ENCODE results near the gene ACYP1.

ACYP1 gene

DNA sequence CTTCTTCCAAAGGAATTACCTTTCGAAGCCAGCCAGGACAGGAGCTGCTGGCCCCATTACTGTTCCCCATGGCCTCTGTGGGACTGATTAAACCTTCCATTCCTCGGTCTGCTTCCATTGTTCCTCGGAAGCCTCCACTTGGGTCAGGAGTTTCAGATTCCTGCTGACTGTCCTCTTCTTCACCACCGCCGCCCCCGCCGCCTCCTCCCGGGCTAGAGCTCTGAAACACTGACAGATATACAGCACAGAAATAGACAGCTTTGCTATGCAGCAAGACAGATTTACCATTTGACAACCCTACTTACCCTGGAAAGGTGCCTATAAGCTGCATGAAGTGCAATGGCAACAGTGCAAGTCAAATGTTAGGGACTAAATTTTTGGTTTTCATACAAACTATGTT, 27.4 kb upstream of the ACYP1 start:
- no peak overlapping the region for H3K27ac ChIP-seq (ENCODE audit: low read depth, low read length)
- peaks cover 31 to 77% (median 65%) of the 10 kb centered on the region in 5 donors for H3K36me3 ChIP-seq (ENCODE audit: control insufficient read depth in 5 of 5, insufficient read depth in 5 of 5, low read length in 5 of 5)
- H3K4me3 ChIP-seq (ENCODE audit: low read depth in 1 of 5, low read length in 5 of 5): no peak overlapping the region
- H3K9me3 ChIP-seq (ENCODE audit: control insufficient read depth in 5 of 5, low read length in 5 of 5): no peaks in the 10 kb centered on the region
- H3K4me1 ChIP-seq (ENCODE audit: control insufficient read depth in 5 of 5, insufficient read depth in 5 of 5, low read length in 5 of 5): no peaks in the 10 kb centered on the region
- H3K27me3 ChIP-seq (ENCODE audit: control insufficient read depth in 5 of 5, insufficient read depth in 4 of 5, low read length in 5 of 5): no peaks in the 10 kb centered on the region
- H3K9ac ChIP-seq (ENCODE audit: low read length in 5 of 5): no peak overlapping the region

DNA sequence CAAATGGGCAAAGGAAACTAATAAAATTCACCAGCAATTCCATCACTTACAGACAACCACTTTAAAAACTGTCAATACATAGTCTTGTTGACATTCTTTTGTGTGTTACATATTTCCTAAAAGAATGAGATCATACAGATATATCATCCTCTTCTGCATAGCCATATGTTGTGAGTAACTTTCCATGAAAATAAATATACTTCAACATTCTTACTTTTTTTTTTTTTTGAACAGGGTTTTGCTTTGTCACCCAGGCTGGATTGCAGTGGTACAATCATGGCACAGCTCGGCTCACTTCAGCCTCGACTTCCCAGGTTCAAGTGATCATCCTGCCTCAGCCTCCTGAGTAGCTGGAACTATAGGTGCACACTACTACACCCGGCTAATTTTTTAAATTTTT, 26.5 kb upstream of the ACYP1 start:
- H3K9me3 ChIP-seq (ENCODE audit: control insufficient read depth in 5 of 5, low read length in 5 of 5): no peaks in the 10 kb centered on the region
- peaks cover 31 to 77% (median 66%) of the 10 kb centered on the region in 5 donors for H3K36me3 ChIP-seq (ENCODE audit: control insufficient read depth in 5 of 5, insufficient read depth in 5 of 5, low read length in 5 of 5)
- H3K9ac ChIP-seq (ENCODE audit: low read length in 5 of 5): no peak overlapping the region
- no peak overlapping the region for H3K27ac ChIP-seq (ENCODE audit: low read depth, low read length)
- H3K4me3 ChIP-seq (ENCODE audit: low read depth in 1 of 5, low read length in 5 of 5): no peak overlapping the region
- H3K4me1 ChIP-seq (ENCODE audit: control insufficient read depth in 5 of 5, insufficient read depth in 5 of 5, low read length in 5 of 5): no peaks in the 10 kb centered on the region
- no peaks in the 10 kb centered on the region for H3K27me3 ChIP-seq (ENCODE audit: control insufficient read depth in 5 of 5, insufficient read depth in 4 of 5, low read length in 5 of 5)

DNA sequence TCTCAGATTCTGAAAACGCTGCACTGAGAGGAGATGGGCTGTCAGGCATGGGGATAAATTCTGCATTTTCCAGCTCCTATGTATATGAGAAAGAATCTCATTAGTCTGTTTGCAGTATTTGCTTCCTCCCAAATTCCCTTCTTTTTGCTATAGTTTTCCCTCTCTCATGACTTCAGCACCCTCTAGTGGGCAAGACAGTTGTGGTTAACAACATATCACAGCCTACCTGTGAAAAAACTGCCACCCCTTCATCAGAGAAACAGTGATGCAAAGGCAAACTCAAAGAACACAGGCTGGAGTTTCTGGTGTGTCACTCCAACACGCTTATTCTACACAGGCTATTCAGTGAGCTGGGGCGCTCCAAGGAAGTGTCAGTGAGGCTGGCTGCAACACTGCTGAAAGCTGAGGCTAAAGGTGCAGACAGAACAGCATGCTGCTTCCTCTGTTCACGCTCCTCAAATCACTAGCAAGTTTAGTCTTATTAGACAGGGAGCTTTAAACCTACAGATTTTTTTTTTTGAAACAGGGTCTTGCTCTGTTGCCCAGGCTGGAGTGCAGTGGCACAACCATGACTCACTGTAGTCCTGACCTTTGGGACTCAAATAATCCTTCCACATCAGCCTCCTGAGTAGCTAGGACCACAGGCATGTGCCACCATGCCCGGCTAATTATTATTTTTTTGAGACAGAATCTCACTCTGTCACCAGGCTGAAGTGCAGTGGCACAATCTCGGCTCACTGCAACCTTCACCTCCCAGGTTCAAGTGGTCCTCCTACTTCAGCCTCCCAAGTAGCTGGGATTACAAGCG, 24.9 kb upstream of the ACYP1 start:
- Histone ChIP-seq H3K9ac (ENCODE audit: low read length in 5 of 5) (peak overlapping the region in 1 of 5 donors; percentile 19), H3K4me3 (ENCODE audit: low read depth in 1 of 5, low read length in 5 of 5) (no peak overlapping the region), H3K27me3 (ENCODE audit: control insufficient read depth in 5 of 5, insufficient read depth in 4 of 5, low read length in 5 of 5) (no peaks in the 10 kb centered on the region), H3K9me3 (ENCODE audit: control insufficient read depth in 5 of 5, low read length in 5 of 5) (no peaks in the 10 kb centered on the region), H3K36me3 (ENCODE audit: control insufficient read depth in 5 of 5, insufficient read depth in 5 of 5, low read length in 5 of 5) (peaks cover 26 to 77% (median 67%) of the 10 kb centered on the region in 5 donors), H3K4me1 (ENCODE audit: control insufficient read depth in 5 of 5, insufficient read depth in 5 of 5, low read length in 5 of 5) (no peaks in the 10 kb centered on the region), H3K27ac (ENCODE audit: low read depth, low read length) (no peak overlapping the region)

DNA sequence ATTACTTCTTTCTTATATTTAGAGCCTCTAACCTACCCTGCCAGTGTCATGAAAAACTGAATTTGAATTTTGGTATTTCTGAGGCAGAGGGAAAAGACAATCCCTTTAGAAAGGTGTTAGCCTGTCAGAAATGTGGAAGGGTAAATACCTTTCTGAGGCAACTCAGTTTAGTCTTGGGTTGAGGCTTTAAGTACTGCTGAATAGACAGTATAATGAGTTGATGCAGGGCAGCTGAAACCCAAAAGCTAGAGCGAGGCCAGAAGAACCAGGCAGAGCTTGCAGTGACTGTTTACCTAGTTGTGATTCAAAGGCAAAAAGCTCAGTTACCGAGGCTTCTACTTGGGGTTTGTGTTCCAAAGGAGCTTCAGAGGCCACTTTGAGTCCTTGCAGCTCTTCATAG, 24.3 kb upstream of the ACYP1 start:
- Histone ChIP-seq H3K9ac (ENCODE audit: low read length in 5 of 5) (peak overlapping the region in 1 of 5 donors; percentile 19), H3K27ac (ENCODE audit: low read depth, low read length) (no peak overlapping the region), H3K36me3 (ENCODE audit: control insufficient read depth in 5 of 5, insufficient read depth in 5 of 5, low read length in 5 of 5) (peaks cover 24 to 78% (median 71%) of the 10 kb centered on the region in 5 donors)

DNA sequence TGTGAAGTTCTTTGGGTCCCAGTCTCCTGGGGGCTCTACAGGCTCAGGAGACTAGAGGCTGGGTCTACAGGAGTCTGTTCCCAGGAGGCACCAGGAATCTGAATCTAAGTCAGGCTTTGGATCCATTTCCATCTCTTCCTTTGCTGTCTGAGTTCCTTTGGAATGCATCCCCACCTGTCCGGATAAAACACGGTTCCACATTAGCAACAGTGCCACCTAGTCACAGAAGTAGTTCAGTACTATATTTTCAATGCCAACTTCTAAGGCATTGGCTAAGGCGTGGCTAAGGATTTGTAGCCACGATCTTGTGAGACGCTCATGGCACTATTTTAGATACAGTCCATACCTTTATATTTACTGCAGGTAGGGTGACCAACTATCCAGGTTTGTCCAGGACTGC, 20.7 kb upstream of the ACYP1 start:
- Histone ChIP-seq H3K4me1 (ENCODE audit: control insufficient read depth in 5 of 5, insufficient read depth in 5 of 5, low read length in 5 of 5) (peaks cover 8 to 17% (median 10%) of the 10 kb centered on the region in 5 donors), H3K4me3 (ENCODE audit: low read depth in 1 of 5, low read length in 5 of 5) (no peak overlapping the region), H3K36me3 (ENCODE audit: control insufficient read depth in 5 of 5, insufficient read depth in 5 of 5, low read length in 5 of 5) (peaks cover 19 to 69% (median 55%) of the 10 kb centered on the region in 5 donors), H3K27ac (ENCODE audit: low read depth, low read length) (no peak overlapping the region), H3K27me3 (ENCODE audit: control insufficient read depth in 5 of 5, insufficient read depth in 4 of 5, low read length in 5 of 5) (no peaks in the 10 kb centered on the region), H3K9me3 (ENCODE audit: control insufficient read depth in 5 of 5, low read length in 5 of 5) (no peaks in the 10 kb centered on the region), H3K9ac (ENCODE audit: low read length in 5 of 5) (no peak overlapping the region)

More for the DNA sequence above, 24.3 kb upstream of the ACYP1 start:
- Histone ChIP-seq H3K4me3 (ENCODE audit: low read depth in 1 of 5, low read length in 5 of 5) (no peak overlapping the region), H3K4me1 (ENCODE audit: control insufficient read depth in 5 of 5, insufficient read depth in 5 of 5, low read length in 5 of 5) (no peaks in the 10 kb centered on the region), H3K9me3 (ENCODE audit: control insufficient read depth in 5 of 5, low read length in 5 of 5) (no peaks in the 10 kb centered on the region), H3K27me3 (ENCODE audit: control insufficient read depth in 5 of 5, insufficient read depth in 4 of 5, low read length in 5 of 5) (no peaks in the 10 kb centered on the region)

DNA sequence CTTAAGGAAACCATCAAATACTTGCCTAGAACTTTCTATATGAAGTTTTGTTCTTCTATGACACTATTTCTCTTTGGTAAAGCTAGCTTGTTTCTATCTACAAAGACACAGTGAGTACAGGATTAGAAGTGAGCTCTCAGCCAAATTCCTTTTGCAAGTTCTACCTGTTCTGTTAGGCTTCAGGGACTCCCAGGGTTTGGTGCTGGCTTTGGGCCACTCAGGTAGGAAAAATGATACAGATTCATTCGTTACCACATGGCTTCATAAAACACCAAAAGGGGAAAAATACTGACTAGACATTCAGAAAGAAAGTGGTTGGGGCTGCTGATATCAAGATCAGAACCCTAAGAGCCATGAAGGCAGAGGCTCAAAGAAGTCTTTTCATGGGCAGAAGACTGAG, 19.4 kb upstream of the ACYP1 start:
- H3K4me3 ChIP-seq (ENCODE audit: low read depth in 1 of 5, low read length in 5 of 5): no peak overlapping the region
- H3K27ac ChIP-seq (ENCODE audit: low read depth, low read length): no peak overlapping the region
- no peaks in the 10 kb centered on the region for H3K27me3 ChIP-seq (ENCODE audit: control insufficient read depth in 5 of 5, insufficient read depth in 4 of 5, low read length in 5 of 5)
- H3K9ac ChIP-seq (ENCODE audit: low read length in 5 of 5): no peak overlapping the region
- no peaks in the 10 kb centered on the region for H3K9me3 ChIP-seq (ENCODE audit: control insufficient read depth in 5 of 5, low read length in 5 of 5)
- peaks cover 19 to 60% (median 52%) of the 10 kb centered on the region in 5 donors for H3K36me3 ChIP-seq (ENCODE audit: control insufficient read depth in 5 of 5, insufficient read depth in 5 of 5, low read length in 5 of 5)
- H3K4me1 ChIP-seq (ENCODE audit: control insufficient read depth in 5 of 5, insufficient read depth in 5 of 5, low read length in 5 of 5): peaks cover 8 to 17% (median 10%) of the 10 kb centered on the region in 5 donors

DNA sequence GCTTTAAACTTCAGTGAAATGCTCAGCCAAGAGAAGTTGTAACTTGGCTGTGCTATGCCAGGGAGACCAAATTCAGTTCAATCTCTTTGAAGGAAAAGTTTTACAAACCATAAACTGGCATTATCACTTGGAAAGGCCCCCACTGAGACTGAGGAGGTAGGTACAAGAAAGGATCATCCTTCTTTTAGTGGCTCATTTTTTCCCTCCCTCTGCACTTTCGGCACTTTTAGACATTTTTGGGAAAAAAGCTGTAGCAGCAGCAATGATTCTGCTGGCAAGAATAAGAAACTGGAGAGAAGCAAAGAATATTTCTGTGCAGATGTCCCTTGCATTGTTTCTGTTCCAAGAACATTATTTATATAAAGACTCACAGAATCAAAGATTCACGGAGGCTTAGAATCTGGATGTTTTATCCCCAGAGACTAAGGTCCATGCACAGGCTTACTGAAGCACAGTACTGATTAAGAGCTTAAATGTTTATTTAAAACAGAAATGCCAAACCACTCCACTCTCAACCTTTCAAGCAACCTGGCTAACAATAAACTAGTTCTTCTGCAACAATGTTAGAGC, 17.9 kb upstream of the ACYP1 start:
- H3K36me3 ChIP-seq (ENCODE audit: control insufficient read depth in 5 of 5, insufficient read depth in 5 of 5, low read length in 5 of 5): peaks cover 8 to 45% (median 37%) of the 10 kb centered on the region in 5 donors
- no peaks in the 10 kb centered on the region for H3K9me3 ChIP-seq (ENCODE audit: control insufficient read depth in 5 of 5, low read length in 5 of 5)
- H3K4me3 ChIP-seq (ENCODE audit: low read depth in 1 of 5, low read length in 5 of 5): no peak overlapping the region
- H3K27me3 ChIP-seq (ENCODE audit: control insufficient read depth in 5 of 5, insufficient read depth in 4 of 5, low read length in 5 of 5): no peaks in the 10 kb centered on the region
- peaks cover 8 to 17% (median 10%) of the 10 kb centered on the region in 5 donors for H3K4me1 ChIP-seq (ENCODE audit: control insufficient read depth in 5 of 5, insufficient read depth in 5 of 5, low read length in 5 of 5)
- H3K27ac ChIP-seq (ENCODE audit: low read depth, low read length): peak overlapping the region; percentile 29
- peak overlapping the region in 2 of 5 donors; percentile 30 to 46 for H3K9ac ChIP-seq (ENCODE audit: low read length in 5 of 5)

DNA sequence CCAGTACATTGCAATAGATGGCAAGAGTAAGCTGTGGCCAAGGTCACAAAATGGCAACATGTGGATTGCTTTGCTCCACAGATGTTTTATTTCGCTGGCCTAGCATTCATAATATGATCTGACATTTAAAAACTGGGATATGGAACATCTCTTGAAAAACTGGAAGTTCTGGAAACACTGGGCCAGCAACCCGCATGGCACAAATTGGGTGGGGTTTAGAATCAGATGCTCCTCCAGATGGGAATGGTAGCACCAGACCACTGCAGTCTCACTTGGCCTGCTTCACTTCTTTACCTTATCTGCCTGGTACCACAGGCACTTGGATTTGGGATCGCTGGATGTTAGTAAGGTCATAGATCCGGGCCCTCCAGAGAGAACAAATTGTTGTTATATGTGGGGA, 15.7 kb upstream of the ACYP1 start:
- Histone ChIP-seq H3K36me3 (ENCODE audit: control insufficient read depth in 5 of 5, insufficient read depth in 5 of 5, low read length in 5 of 5) (peaks cover 2 to 25% (median 22%) of the 10 kb centered on the region in 5 donors), H3K4me3 (ENCODE audit: low read depth in 1 of 5, low read length in 5 of 5) (no peak overlapping the region), H3K9ac (ENCODE audit: low read length in 5 of 5) (no peak overlapping the region), H3K9me3 (ENCODE audit: control insufficient read depth in 5 of 5, low read length in 5 of 5) (no peaks in the 10 kb centered on the region), H3K27me3 (ENCODE audit: control insufficient read depth in 5 of 5, insufficient read depth in 4 of 5, low read length in 5 of 5) (no peaks in the 10 kb centered on the region), H3K4me1 (ENCODE audit: control insufficient read depth in 5 of 5, insufficient read depth in 5 of 5, low read length in 5 of 5) (peaks cover 8 to 17% (median 10%) of the 10 kb centered on the region in 5 donors), H3K27ac (ENCODE audit: low read depth, low read length) (no peak overlapping the region)

DNA sequence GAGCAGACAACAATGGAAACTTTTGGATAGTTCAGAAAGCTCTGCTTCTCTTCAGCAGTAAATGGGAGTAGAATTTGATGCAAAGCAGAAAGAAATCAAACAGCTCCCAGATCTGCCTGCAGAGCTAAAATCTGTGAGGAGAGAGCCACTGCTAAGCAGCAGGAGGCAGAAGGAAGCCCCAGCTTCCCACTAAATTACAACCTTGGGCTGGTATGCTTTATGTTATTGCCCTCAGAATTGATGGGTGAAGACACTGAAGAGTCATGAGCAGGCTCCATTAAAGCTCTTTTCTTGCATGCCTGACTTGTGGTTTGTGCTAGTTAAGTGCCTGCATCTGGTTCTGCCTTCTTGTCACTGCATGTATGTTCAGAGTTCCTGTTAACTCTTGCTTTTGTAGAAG, 14.0 kb upstream of the ACYP1 start:
- H3K4me3 ChIP-seq (ENCODE audit: low read depth in 1 of 5, low read length in 5 of 5): no peak overlapping the region
- no peaks in the 10 kb centered on the region for H3K27me3 ChIP-seq (ENCODE audit: control insufficient read depth in 5 of 5, insufficient read depth in 4 of 5, low read length in 5 of 5)
- peaks cover 8 to 20% (median 10%) of the 10 kb centered on the region in 5 donors for H3K4me1 ChIP-seq (ENCODE audit: control insufficient read depth in 5 of 5, insufficient read depth in 5 of 5, low read length in 5 of 5)
- H3K9ac ChIP-seq (ENCODE audit: low read length in 5 of 5): no peak overlapping the region
- peaks cover 0 to 8% (median 5%) of the 10 kb centered on the region in 5 donors for H3K36me3 ChIP-seq (ENCODE audit: control insufficient read depth in 5 of 5, insufficient read depth in 5 of 5, low read length in 5 of 5)
- H3K27ac ChIP-seq (ENCODE audit: low read depth, low read length): no peak overlapping the region
- no peaks in the 10 kb centered on the region for H3K9me3 ChIP-seq (ENCODE audit: control insufficient read depth in 5 of 5, low read length in 5 of 5)

DNA sequence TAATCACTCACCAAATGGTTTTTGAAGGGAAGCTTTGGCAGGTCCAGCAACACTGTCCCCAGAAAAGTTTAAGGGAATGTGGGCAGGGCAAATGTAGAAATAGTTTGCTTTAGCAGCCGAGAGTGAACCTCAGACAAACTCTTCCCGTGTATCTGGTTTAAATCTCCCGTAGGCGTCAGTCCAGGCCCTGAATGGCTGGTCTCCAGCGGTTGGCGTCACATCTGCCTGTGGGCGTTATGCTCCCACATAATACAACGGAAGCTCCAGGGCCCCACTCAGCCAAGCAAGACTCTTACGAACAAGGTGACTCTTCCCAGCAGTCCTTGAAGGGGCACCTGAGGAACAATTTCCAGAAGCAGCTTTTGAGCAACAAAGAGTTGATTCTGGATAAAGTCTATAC, 6.6 kb upstream of the ACYP1 start:
- no peaks in the 10 kb centered on the region for H3K36me3 ChIP-seq (ENCODE audit: control insufficient read depth in 5 of 5, insufficient read depth in 5 of 5, low read length in 5 of 5)
- H3K27me3 ChIP-seq (ENCODE audit: control insufficient read depth in 5 of 5, insufficient read depth in 4 of 5, low read length in 5 of 5): no peaks in the 10 kb centered on the region
- peak overlapping the region; percentile 81 for H3K27ac ChIP-seq (ENCODE audit: low read depth, low read length)
- H3K9ac ChIP-seq (ENCODE audit: low read length in 5 of 5): peak overlapping the region in 2 of 5 donors; percentile 49 to 75
- peak overlapping the region in 2 of 5 donors; percentile 59 to 65 for H3K4me3 ChIP-seq (ENCODE audit: low read depth in 1 of 5, low read length in 5 of 5)
- no peaks in the 10 kb centered on the region for H3K9me3 ChIP-seq (ENCODE audit: control insufficient read depth in 5 of 5, low read length in 5 of 5)
- peaks cover 12 to 26% (median 23%) of the 10 kb centered on the region in 5 donors for H3K4me1 ChIP-seq (ENCODE audit: control insufficient read depth in 5 of 5, insufficient read depth in 5 of 5, low read length in 5 of 5)
